ENCODE measurements around the gene C5. TPM values are rescaled to one million over a fixed set of nuclear protein-coding genes. Genes with fewer than 3 reads are reported as not detected.
"Not testable (repeated sequence)": the region's sequence is repeated elsewhere in the genome, so short reads cannot be mapped to it uniquely, and the experiment has no call there.

Gene C5
- 10 to 100 TPM in 1 of 2 donors, 1 to 10 TPM in 1; 3.5 to 11.1 TPM for total RNA-seq

DNA sequence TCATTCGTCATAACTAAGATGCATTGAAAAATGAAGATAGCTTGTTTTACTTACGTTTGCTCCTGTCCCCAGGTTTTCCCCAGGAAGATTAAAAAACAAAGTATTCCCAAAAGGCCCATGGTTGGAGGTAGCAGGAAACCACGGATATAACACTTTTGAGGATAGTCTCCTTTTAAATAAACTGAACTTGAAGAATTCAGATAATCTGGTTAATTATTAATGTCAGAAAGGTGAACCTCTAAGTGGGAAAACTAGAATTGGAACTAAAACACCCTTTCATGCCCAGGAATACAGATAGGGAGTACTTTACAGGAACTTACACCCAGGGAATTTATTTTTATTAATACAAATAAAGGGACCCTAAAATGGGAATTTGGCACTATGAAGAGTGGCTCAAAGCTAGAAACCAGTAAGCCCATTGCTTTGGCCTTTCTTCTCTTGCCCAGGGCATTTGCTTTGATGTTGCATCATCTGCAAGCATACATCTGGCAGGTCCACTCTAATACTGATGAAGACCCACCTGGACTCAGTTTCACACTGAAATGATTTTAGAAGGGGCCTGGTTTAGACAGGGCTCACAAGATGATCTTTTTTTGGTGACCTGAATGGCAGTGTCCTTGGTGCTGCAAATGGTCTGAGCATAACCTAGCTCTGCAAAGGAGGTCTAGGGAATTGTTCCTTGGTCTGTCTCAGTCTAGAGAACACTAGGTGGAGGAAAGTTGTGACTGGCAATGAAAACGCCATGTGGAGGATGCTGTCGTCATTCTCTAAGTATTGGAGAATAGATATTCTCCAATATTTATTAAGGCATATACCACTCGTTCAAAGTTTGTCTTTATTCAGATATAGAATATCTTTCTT, at the start of gene C5:
TSS of gene C5 (minus strand) at position 148 of the 861 bp plus-strand sequence. CDS start at position 119, 29 bp downstream.
- intact Hi-C loops (cut with DNase I) = no loop called here
- H3K4me3 ChIP-seq = no peak within 1 kb of the TSS
- H3K36me3 ChIP-seq = no peaks in the 10 kb centered on the region
- TF ChIP-seq POLR2AphosphoS5 (IDR thresholded peaks at IDR 0.05) = no peak
- TF ChIP-seq POLR2A (IDR thresholded peaks at IDR 0.05) = no peak
- TF ChIP-seq, protein P1, sequence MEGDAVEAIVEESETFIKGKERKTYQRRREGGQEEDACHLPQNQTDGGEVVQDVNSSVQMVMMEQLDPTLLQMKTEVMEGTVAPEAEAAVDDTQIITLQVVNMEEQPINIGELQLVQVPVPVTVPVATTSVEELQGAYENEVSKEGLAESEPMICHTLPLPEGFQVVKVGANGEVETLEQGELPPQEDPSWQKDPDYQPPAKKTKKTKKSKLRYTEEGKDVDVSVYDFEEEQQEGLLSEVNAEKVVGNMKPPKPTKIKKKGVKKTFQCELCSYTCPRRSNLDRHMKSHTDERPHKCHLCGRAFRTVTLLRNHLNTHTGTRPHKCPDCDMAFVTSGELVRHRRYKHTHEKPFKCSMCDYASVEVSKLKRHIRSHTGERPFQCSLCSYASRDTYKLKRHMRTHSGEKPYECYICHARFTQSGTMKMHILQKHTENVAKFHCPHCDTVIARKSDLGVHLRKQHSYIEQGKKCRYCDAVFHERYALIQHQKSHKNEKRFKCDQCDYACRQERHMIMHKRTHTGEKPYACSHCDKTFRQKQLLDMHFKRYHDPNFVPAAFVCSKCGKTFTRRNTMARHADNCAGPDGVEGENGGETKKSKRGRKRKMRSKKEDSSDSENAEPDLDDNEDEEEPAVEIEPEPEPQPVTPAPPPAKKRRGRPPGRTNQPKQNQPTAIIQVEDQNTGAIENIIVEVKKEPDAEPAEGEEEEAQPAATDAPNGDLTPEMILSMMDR (IDR thresholded peaks at IDR 0.05) = no peak
- WGBS = 78% methylated on average over 6 of the region's 6 CpGs
- no peaks in the 10 kb centered on the region for H3K27me3 ChIP-seq (replicated peaks; ENCODE audit: insufficient read depth)
- DNase-seq (ENCODE audit: low spot score) = no peak
- H3K4me1 ChIP-seq (replicated peaks) = no peaks in the 10 kb centered on the region
- no peak within 1 kb of the TSS for H3K27ac ChIP-seq
- no peaks in the 10 kb centered on the region for H3K9me3 ChIP-seq

DNA sequence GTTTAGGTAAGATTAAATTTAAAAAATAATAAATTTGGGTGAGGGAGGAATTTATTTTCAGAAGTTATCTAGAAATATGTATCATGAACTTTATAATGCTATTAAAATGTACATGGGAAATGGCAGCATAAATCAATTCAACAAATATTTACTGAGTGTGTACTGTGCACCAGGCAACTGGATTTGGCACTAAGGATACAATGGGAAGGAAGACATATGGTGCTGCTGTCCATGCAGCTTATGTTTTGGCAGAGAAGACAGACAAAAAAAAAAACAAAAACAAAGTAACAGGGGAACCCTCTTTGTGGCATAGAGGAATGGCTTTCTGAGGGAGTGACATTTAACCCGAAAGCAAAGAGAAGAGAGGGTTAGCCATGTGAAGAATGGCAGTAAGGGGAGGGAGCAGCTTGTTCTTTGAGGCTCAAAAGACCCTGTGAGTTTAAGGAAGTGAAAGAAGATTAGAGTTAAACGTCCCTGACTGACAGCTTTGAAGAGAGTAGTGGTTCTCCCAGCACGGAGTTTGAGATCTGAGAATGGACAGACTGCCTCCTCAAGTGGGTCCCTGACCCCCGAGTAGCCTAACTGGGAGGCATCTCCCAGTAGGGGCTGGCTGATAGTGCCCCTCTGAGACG, 48.6 kb upstream of the C5 start:
- TF ChIP-seq, protein P1 (IDR thresholded peaks at IDR 0.05) = no peak
- TF ChIP-seq POLR2AphosphoS5 (IDR thresholded peaks at IDR 0.05) (no peak), POLR2A (IDR thresholded peaks at IDR 0.05) (no peak)
- Histone ChIP-seq H3K27me3 (replicated peaks; ENCODE audit: insufficient read depth) (no peaks in the 10 kb centered on the region), H3K4me3 (no peak overlapping the region), H3K4me1 (replicated peaks) (no peaks in the 10 kb centered on the region), H3K9me3 (no peaks in the 10 kb centered on the region), H3K27ac (no peak overlapping the region), H3K36me3 (no peaks in the 10 kb centered on the region)
- WGBS = 87% methylated on average over 5 of the region's 5 CpGs
- DNase-seq (ENCODE audit: low spot score) = no peak
- intact Hi-C loops (cut with DNase I) = no loop called here

- DNase-seq (ENCODE audit: low spot score) = no peak
- H3K27ac ChIP-seq = no peak overlapping the region
- TF ChIP-seq POLR2A (IDR thresholded peaks at IDR 0.05) (no peak), POLR2AphosphoS5 (IDR thresholded peaks at IDR 0.05) (no peak)
- TF ChIP-seq, protein P1 (IDR thresholded peaks at IDR 0.05) = no peak
These were observed 45.0 kb upstream of the C5 start for GRCh38 chr9:121095057-121095456.

GRCh38 chr9:121090743-121091142, 40.7 kb upstream of the C5 start:
- 79% methylated on average over 6 of the region's 6 CpGs for WGBS
- H3K27ac ChIP-seq; H3K4me1 ChIP-seq (replicated peaks); H3K36me3 ChIP-seq; H3K9me3 ChIP-seq; intact Hi-C loops (cut with DNase I); H3K27me3 ChIP-seq (replicated peaks; ENCODE audit: insufficient read depth); DNase-seq (ENCODE audit: low spot score); H3K4me3 ChIP-seq: not testable (repeated sequence)

More at GRCh38 chr9:121095057-121095456, 45.0 kb upstream of the C5 start:
- Histone ChIP-seq H3K4me1 (replicated peaks) (no peaks in the 10 kb centered on the region), H3K27me3 (replicated peaks; ENCODE audit: insufficient read depth) (no peaks in the 10 kb centered on the region), H3K9me3 (no peaks in the 10 kb centered on the region), H3K36me3 (no peaks in the 10 kb centered on the region), H3K4me3 (no peak overlapping the region)
- intact Hi-C loops (cut with DNase I) = no loop called here

- no peaks in the 10 kb centered on the region for H3K4me1 ChIP-seq (replicated peaks)
- H3K36me3 ChIP-seq = no peaks in the 10 kb centered on the region
- no peaks in the 10 kb centered on the region for H3K27me3 ChIP-seq (replicated peaks; ENCODE audit: insufficient read depth)
- no peak for DNase-seq (ENCODE audit: low spot score)
- WGBS = 89% methylated on average over 3 of the region's 3 CpGs
- intact Hi-C loops (cut with DNase I) = no loop called here
- no peaks in the 10 kb centered on the region for H3K9me3 ChIP-seq
- no peak overlapping the region for H3K4me3 ChIP-seq
- no peak overlapping the region for H3K27ac ChIP-seq
- TF ChIP-seq POLR2AphosphoS5 (IDR thresholded peaks at IDR 0.05) (no peak), POLR2A (IDR thresholded peaks at IDR 0.05) (no peak)
These were observed 38.5 kb upstream of the C5 start for GRCh38 chr9:121088576-121088975.
